WI38 (cell line): ENCODE results near the gene TMEM176B.
"Not testable (repeated sequence)": the region's sequence is repeated elsewhere in the genome, so short reads cannot be mapped to it uniquely, and the experiment has no call there.

Experiments
- H3K4me3 ChIP-seq: 2 replicates; pipeline ENCODE4 v1.5.1; 2011; ENCODE audit warnings: low read depth, mild to moderate bottlenecking, control low read depth, low read length
- TF ChIP-seq, protein P1 (sequence below): IDR thresholded peaks from 2 replicates; pipeline ENCODE4 v1.5.1; 2012; ENCODE audit warnings: low read depth, mild to moderate bottlenecking, control low read depth, low read length

The TMEM176B gene

GRCh38 chr7:150823043-150823442 is 22.9 kb upstream of the TMEM176B start:
- H3K4me3 ChIP-seq, result no peak overlapping the region
- TF ChIP-seq, protein P1, sequence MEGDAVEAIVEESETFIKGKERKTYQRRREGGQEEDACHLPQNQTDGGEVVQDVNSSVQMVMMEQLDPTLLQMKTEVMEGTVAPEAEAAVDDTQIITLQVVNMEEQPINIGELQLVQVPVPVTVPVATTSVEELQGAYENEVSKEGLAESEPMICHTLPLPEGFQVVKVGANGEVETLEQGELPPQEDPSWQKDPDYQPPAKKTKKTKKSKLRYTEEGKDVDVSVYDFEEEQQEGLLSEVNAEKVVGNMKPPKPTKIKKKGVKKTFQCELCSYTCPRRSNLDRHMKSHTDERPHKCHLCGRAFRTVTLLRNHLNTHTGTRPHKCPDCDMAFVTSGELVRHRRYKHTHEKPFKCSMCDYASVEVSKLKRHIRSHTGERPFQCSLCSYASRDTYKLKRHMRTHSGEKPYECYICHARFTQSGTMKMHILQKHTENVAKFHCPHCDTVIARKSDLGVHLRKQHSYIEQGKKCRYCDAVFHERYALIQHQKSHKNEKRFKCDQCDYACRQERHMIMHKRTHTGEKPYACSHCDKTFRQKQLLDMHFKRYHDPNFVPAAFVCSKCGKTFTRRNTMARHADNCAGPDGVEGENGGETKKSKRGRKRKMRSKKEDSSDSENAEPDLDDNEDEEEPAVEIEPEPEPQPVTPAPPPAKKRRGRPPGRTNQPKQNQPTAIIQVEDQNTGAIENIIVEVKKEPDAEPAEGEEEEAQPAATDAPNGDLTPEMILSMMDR, result no peak

DNA sequence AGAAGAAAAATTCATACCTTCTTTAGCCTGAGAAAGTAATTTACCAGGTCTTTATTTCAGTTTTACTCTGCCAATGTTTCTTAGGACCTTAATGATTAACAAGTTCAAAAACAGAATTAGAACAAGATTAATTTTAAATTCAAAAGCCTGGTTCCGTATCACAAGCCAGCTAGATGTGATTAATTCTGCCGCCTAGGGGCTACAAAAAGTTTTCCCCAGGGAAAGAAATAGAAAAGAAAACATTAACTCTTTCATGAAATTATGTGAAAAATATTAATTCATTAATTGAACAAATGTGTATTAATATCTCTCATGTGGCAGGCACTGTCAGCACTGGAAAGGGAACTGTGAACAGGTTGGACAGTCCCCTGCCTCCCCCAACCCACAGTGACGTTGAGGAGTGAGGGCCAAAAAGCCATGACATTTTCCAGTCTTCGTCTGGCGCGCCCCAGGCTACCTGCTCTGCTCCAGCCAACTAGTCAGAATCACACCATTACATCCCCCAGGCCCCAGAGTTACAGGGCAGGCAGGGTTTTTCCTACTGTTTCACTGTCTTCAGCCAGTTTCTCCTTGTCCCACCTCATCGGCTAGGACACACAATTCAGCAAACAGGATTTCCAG is 20.5 kb upstream of the TMEM176B start:
- H3K4me3 ChIP-seq, result no peak overlapping the region
- TF ChIP-seq, protein P1, result no peak

DNA sequence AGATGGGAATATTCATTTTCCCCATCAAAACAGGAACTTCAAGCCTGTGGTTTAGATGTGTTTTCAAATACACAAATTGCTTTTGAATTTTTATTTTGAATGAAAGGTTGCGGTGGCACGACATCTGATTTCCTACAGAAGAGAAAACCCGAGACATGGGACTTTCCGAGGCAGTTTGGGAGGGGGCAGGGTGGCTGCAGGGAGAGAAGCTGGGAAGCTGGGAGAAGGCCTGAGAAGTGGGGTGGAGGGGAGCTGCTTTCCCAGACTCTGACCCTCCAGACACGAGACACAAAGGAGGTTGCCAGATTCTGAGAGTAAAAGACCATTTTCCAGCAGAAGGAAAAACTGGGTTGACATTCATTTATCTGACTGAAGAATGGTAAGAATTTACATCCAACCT is 20.0 kb upstream of the TMEM176B start:
- TF ChIP-seq, protein P1, result no peak
- no peak overlapping the region for H3K4me3 ChIP-seq

DNA sequence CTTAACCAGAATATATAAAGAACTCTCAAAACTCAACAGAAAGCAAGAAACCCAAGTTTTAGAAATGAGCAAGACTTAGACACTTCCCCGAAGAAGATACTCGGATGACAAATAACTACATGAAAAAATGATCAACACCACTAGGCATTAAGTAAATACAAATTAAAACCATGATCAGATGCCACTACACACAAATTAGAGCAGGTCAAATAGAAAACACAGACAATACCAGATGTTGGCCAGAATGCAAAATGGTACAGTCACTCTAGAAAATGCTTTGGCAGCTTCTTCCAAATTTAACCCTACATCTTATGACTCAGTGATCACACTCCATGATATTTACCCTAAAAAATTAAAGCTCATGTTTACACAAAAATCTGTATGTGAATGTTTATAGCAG is 18.8 kb upstream of the TMEM176B start:
- TF ChIP-seq, protein P1, result no peak
- H3K4me3 ChIP-seq, result no peak overlapping the region

DNA sequence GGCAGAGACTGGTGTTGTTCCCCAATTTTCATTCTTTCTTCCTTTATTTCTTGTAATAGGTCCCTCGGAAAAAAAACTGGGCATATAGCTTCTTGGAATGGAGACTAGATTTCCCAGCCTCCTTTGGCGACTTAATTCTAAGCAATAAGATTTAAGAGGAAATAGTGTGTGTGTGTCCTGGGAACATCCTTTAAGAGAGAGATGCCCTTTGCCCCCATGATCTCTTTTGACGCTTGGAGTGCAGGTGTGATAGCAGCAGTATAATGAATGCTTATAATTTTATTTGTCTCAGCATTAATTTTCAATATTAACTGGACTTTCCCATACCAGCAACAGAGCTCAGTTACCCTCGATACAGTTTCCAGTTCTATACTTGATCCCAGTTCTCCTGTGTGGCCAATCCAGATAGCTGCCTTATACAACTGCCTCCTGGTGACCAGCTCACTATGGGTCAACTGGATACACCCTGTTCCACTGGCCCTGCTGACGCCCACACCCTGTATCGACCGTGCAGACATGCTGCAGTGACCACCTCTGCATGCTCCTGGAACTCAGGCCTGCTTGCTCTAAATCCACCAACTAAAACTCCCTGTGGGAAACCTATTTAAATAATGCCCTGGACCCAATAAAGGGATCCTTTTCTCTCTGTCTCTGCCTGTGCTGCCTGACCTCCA is 14.3 kb upstream of the TMEM176B start:
- TF ChIP-seq, protein P1, result no peak
- H3K4me3 ChIP-seq, result no peak overlapping the region

DNA sequence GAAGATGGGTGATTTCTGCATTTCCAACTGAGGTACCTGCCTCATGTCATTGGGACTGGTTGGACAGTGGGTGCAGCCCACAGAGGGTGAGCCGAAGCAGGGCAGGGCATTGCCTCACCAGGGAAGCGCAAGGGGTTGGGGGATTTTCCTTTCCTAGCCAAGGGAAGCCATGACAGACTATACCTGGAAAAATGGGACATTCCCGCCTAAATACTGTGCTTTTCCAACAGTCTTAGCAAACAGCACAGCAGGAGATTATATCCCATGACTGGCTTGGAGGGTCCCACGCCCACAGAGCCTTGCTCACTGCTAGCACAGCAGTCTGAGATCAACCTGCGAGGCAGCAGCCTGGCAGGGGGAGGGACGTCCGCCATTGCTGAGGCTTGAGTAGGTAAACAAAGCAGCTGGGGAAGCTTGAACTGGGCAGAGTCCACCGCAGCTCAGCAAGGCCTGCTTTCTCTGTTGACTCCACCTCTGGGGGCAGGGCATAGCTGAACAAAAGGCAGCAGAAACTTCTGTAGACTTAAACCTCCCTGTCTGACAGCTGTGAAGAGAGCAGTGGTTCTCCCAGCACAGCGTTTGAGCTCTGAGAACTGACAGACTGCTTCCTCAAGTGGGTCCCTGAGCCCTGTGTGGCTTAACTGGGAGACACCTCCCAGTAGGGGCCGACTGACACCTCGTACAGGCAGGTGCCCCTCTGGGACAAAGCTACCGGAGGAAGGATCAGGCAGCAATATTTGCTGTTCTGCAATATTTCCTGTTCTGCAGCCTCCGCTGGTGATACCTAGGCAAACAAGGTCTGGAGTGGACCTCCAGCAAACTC is 7.7 kb upstream of the TMEM176B start:
- not testable (repeated sequence) for H3K4me3 ChIP-seq

- TF ChIP-seq, protein P1, result no peak
- no peak overlapping the region for H3K4me3 ChIP-seq
These were observed 6.7 kb upstream of the TMEM176B start for GRCh38 chr7:150806863-150807262.
